Endothelial cell of umbilical vein (primary cell): ENCODE measurements around the gene GPX8.

Source experiments
- EZH2 ChIP-seq: IDR thresholded peaks from 2 replicates; pipeline ENCODE4 v1.6.1; 2012; ENCODE audit warnings: borderline replicate concordance, low read depth, mild to moderate bottlenecking, moderate library complexity, low read length, inconsistent platforms; ENCODE audit not compliant: severe bottlenecking
- POLR2A ChIP-seq: IDR thresholded peaks from 2 replicates; pipeline ENCODE4 v1.6.1; 2012; ENCODE audit warnings: low read depth, mild to moderate bottlenecking, control low read depth, low read length
- POLR2AphosphoS5 ChIP-seq: IDR thresholded peaks from 2 replicates; pipeline ENCODE4 v1.6.1; 2012; ENCODE audit warnings: low read depth, mild to moderate bottlenecking, control low read depth, low read length, moderate library complexity; ENCODE audit not compliant: insufficient read depth
- TF ChIP-seq, protein P1 (sequence below), 2 donors: IDR thresholded peaks; 1 replicate in 1 of 2; 2 replicates in 1 of 2; pipeline ENCODE4 v1.5.1; 2011; ENCODE audit warnings: low read length in 2 of 2, mild to moderate bottlenecking in 2 of 2, moderate library complexity in 2 of 2, control low read depth in 1 of 2, inconsistent platforms in 1 of 2, low read depth in 1 of 2; ENCODE audit not compliant: insufficient read depth in 1 of 2; ENCODE audit errors: extremely low read depth in 1 of 2

DNA sequence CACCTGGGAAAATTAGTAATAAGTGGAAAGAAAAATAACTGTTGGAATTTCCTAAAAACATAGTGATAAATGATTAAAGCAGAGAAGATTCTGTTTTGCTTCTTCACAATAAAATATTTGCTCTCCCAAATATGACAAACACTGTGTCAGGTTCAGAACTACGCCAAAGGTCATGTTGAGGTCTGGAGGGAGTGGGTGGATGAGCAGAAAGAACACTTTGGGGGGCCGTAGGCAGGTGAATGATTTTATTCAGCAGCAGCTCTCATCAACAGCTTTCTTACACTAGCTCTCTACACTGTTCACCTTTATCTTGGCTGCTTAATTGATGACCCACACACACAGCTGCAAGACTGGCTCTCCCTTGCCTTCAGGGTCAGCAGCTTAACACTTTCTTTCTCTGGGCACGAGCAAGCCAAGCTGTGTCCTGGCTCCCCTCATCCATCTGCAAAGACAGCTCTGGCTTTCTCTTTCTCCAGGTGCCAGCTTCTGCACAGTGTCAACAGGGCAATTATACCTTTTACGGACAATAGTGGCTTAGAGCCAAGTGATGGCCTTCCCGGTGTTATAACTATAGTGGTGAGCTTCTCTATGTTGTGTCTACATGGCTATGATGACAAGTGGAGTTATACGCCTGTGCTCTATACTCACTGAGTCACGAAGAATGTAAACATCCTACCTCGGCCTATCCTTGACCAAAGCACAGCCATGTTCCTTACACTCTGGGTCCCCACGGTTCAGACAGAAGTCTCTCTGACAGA, 18.9 kb upstream of the GPX8 start:
- TF ChIP-seq, protein P1, sequence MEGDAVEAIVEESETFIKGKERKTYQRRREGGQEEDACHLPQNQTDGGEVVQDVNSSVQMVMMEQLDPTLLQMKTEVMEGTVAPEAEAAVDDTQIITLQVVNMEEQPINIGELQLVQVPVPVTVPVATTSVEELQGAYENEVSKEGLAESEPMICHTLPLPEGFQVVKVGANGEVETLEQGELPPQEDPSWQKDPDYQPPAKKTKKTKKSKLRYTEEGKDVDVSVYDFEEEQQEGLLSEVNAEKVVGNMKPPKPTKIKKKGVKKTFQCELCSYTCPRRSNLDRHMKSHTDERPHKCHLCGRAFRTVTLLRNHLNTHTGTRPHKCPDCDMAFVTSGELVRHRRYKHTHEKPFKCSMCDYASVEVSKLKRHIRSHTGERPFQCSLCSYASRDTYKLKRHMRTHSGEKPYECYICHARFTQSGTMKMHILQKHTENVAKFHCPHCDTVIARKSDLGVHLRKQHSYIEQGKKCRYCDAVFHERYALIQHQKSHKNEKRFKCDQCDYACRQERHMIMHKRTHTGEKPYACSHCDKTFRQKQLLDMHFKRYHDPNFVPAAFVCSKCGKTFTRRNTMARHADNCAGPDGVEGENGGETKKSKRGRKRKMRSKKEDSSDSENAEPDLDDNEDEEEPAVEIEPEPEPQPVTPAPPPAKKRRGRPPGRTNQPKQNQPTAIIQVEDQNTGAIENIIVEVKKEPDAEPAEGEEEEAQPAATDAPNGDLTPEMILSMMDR (IDR thresholded peaks at IDR 0.05; ENCODE audit: extremely low read depth in 1 of 2, insufficient read depth in 1 of 2, low read depth in 1 of 2, low read length in 2 of 2) = no peak
- TF ChIP-seq EZH2 (no peak), POLR2AphosphoS5 (no peak), POLR2A (no peak)
